Measurements from ENCODE around the gene CLCN6.

The CLCN6 gene

DNA sequence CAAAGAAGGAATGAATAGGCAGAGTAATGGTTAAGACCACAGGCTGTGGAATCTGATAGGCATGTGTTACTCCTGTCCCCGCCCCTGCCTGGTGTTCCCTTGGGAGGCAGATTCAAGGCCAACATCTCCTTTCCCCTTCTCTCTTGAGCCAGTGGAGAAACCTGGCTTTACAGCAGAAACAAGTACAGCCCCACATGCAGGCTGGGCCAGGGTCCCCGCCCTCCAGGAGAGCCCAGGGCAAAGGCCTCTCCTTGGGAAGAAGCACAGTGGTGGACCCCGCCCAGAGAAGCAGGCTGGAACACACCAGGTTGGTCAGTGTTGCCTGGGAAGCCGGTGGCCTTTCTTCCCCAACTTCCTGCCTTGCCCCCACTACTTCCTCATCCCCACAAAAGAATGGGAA is 37.2 kb upstream of the CLCN6 start:
- peak; percentile 30 for DNase-seq (ENCODE audit: low read depth)
- TF ChIP-seq, protein P1, sequence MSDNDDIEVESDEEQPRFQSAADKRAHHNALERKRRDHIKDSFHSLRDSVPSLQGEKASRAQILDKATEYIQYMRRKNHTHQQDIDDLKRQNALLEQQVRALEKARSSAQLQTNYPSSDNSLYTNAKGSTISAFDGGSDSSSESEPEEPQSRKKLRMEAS (IDR thresholded peaks at IDR 0.05; ENCODE audit: low read depth, low read length), result no peak
- TF ChIP-seq MYC (IDR thresholded peaks at IDR 0.05; ENCODE audit: low read depth, low read length) (no peak), POLR2A (IDR thresholded peaks at IDR 0.05; ENCODE audit: extremely low read depth, insufficient read length) (no peak)
- TF ChIP-seq, protein P2, sequence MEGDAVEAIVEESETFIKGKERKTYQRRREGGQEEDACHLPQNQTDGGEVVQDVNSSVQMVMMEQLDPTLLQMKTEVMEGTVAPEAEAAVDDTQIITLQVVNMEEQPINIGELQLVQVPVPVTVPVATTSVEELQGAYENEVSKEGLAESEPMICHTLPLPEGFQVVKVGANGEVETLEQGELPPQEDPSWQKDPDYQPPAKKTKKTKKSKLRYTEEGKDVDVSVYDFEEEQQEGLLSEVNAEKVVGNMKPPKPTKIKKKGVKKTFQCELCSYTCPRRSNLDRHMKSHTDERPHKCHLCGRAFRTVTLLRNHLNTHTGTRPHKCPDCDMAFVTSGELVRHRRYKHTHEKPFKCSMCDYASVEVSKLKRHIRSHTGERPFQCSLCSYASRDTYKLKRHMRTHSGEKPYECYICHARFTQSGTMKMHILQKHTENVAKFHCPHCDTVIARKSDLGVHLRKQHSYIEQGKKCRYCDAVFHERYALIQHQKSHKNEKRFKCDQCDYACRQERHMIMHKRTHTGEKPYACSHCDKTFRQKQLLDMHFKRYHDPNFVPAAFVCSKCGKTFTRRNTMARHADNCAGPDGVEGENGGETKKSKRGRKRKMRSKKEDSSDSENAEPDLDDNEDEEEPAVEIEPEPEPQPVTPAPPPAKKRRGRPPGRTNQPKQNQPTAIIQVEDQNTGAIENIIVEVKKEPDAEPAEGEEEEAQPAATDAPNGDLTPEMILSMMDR (IDR thresholded peaks at IDR 0.05; ENCODE audit: low read depth, low read length), result no peak
- no peak overlapping the region for H3K4me3 ChIP-seq (ENCODE audit: low read depth, low read length)

DNA sequence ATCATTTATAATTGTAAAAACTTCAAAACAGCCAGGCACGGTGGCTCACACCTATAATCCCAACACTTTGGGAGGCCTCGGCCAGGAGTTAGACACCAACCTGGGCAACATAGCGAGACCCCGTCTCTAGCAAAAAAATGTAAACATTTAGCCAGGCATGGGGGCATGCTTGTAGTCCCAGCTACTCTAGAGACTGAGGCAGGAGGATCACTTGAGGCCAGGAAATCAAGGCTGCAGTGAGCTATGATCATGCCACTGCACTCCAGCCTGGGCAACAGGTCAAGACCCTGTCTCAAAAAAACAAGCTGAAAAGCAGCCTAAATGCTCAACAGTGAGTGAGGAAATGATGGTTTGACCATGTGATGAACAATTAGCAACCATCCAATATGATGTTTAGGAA is 36.7 kb upstream of the CLCN6 start:
- no peak for DNase-seq (ENCODE audit: low read depth)
- H3K4me3 ChIP-seq (ENCODE audit: low read depth, low read length), result no peak overlapping the region
- TF ChIP-seq, protein P2 (IDR thresholded peaks at IDR 0.05; ENCODE audit: low read depth, low read length), result no peak
- TF ChIP-seq POLR2A (IDR thresholded peaks at IDR 0.05; ENCODE audit: extremely low read depth, insufficient read length) (no peak), MYC (IDR thresholded peaks at IDR 0.05; ENCODE audit: low read depth, low read length) (no peak)
- TF ChIP-seq, protein P1 (IDR thresholded peaks at IDR 0.05; ENCODE audit: low read depth, low read length), result no peak

DNA sequence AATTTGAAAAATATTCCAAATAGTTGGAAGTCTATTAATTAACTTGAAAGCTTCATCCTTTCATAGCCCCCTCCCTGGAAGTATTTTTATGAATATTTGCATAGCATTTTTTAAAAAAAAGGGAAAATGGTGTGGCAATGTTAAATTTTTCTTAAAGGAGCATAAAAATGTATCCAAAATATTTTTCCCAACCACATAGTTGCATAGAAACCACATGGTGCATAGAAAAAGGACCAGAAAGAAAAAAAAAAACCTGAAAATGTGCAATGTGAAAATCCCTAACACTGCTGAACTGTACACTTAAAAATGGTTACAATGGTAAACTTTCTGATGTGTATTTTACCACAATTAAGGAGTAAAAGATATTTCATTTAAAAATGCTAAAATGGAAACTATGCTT is 36.0 kb upstream of the CLCN6 start:
- TF ChIP-seq POLR2A (IDR thresholded peaks at IDR 0.05; ENCODE audit: extremely low read depth, insufficient read length), result no peak
- TF ChIP-seq, protein P2 (IDR thresholded peaks at IDR 0.05; ENCODE audit: low read depth, low read length), result no peak
- TF ChIP-seq, protein P1 (IDR thresholded peaks at IDR 0.05; ENCODE audit: low read depth, low read length), result no peak
- no peak for TF ChIP-seq MYC (IDR thresholded peaks at IDR 0.05; ENCODE audit: low read depth, low read length)
- no peak for DNase-seq (ENCODE audit: low read depth)
- no peak overlapping the region for H3K4me3 ChIP-seq (ENCODE audit: low read depth, low read length)

DNA sequence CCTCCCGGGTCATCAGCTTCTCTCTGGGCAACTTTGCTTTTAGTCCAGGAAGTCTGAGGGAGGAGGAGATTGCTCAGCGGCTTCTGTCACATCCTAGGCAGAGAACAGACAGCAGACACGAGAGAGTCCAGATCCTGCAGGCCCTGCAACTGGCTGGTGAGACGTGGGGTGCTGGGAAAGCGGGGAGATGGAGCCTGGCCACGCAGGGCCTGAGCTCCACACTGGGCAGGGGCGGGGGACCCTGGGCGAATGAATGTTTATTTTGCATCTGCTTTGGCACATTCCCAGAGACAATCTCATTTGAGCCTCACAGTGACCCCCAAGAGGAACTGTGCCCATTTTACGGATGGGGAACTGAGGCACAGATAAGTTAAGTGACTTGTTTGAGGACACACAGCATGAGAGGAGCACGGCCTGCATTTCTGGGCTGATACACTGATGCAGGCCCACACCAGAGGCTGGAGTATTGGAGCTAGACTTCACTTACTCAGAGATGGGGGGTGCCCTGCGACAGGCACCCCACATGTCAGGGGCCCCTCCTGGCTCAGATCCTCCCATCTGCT is 34.4 kb upstream of the CLCN6 start:
- no peak overlapping the region for H3K4me3 ChIP-seq (ENCODE audit: low read depth, low read length)
- DNase-seq (ENCODE audit: low read depth), result no peak
- TF ChIP-seq, protein P2 (IDR thresholded peaks at IDR 0.05; ENCODE audit: low read depth, low read length), result no peak
- TF ChIP-seq, protein P1 (IDR thresholded peaks at IDR 0.05; ENCODE audit: low read depth, low read length), result no peak
- TF ChIP-seq POLR2A (IDR thresholded peaks at IDR 0.05; ENCODE audit: extremely low read depth, insufficient read length) (no peak), MYC (IDR thresholded peaks at IDR 0.05; ENCODE audit: low read depth, low read length) (no peak)

DNA sequence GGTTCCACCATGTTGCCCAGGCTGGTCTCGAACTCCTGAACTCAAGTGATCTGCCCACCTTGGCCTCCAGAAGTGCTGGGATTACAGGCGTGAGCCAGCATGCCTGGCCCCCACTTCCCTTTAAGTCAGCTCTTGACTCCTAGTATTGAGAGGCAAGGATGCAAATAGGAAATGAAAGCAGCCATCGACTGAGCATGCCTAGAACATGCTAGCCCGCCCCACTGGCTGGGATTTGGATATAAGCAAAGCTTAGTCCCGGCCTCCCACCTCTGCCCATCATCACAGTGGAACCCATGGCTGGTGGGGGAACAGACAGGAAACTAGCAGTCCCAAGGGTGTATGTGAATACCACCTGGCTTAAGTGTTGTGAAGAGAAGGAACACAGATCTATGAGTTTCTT is 33.5 kb upstream of the CLCN6 start:
- peak; percentile 25 for DNase-seq (ENCODE audit: low read depth)

More for the DNA sequence above, 33.5 kb upstream of the CLCN6 start:
- H3K4me3 ChIP-seq (ENCODE audit: low read depth, low read length), result no peak overlapping the region
- TF ChIP-seq, protein P1 (IDR thresholded peaks at IDR 0.05; ENCODE audit: low read depth, low read length), result no peak
- TF ChIP-seq, protein P2 (IDR thresholded peaks at IDR 0.05; ENCODE audit: low read depth, low read length), result no peak
- TF ChIP-seq POLR2A (IDR thresholded peaks at IDR 0.05; ENCODE audit: extremely low read depth, insufficient read length) (no peak), MYC (IDR thresholded peaks at IDR 0.05; ENCODE audit: low read depth, low read length) (no peak)

Data from NB4 (cell line).